Measurements from ENCODE around the gene TAMALIN.
A peak's percentile ranks its signal among the peaks of the same experiment; 100 is the strongest.

The TAMALIN gene

GRCh38 chr12:51962737-51963136 is 44.0 kb upstream of the TAMALIN start:
- TF ChIP-seq, protein P1, sequence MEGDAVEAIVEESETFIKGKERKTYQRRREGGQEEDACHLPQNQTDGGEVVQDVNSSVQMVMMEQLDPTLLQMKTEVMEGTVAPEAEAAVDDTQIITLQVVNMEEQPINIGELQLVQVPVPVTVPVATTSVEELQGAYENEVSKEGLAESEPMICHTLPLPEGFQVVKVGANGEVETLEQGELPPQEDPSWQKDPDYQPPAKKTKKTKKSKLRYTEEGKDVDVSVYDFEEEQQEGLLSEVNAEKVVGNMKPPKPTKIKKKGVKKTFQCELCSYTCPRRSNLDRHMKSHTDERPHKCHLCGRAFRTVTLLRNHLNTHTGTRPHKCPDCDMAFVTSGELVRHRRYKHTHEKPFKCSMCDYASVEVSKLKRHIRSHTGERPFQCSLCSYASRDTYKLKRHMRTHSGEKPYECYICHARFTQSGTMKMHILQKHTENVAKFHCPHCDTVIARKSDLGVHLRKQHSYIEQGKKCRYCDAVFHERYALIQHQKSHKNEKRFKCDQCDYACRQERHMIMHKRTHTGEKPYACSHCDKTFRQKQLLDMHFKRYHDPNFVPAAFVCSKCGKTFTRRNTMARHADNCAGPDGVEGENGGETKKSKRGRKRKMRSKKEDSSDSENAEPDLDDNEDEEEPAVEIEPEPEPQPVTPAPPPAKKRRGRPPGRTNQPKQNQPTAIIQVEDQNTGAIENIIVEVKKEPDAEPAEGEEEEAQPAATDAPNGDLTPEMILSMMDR (conservative IDR thresholded peaks at IDR 0.05; ENCODE audit: low read depth, low read length) = no peak
- no peak for DNase-seq (ENCODE audit: low read depth)
- no peak overlapping the region for H3K4me3 ChIP-seq (ENCODE audit: low read depth, low read length)

GRCh38 chr12:51963477-51963876 is 43.3 kb upstream of the TAMALIN start:
- H3K4me3 ChIP-seq (ENCODE audit: low read depth, low read length) = no peak overlapping the region
- no peak for DNase-seq (ENCODE audit: low read depth)
- TF ChIP-seq, protein P1 (conservative IDR thresholded peaks at IDR 0.05; ENCODE audit: low read depth, low read length) = no peak

- DNase-seq (ENCODE audit: low read depth) = no peak
- H3K4me3 ChIP-seq (ENCODE audit: low read depth, low read length) = no peak overlapping the region
- TF ChIP-seq, protein P1 (conservative IDR thresholded peaks at IDR 0.05; ENCODE audit: low read depth, low read length) = no peak
These were observed 37.1 kb upstream of the TAMALIN start for GRCh38 chr12:51969643-51970042.

DNA sequence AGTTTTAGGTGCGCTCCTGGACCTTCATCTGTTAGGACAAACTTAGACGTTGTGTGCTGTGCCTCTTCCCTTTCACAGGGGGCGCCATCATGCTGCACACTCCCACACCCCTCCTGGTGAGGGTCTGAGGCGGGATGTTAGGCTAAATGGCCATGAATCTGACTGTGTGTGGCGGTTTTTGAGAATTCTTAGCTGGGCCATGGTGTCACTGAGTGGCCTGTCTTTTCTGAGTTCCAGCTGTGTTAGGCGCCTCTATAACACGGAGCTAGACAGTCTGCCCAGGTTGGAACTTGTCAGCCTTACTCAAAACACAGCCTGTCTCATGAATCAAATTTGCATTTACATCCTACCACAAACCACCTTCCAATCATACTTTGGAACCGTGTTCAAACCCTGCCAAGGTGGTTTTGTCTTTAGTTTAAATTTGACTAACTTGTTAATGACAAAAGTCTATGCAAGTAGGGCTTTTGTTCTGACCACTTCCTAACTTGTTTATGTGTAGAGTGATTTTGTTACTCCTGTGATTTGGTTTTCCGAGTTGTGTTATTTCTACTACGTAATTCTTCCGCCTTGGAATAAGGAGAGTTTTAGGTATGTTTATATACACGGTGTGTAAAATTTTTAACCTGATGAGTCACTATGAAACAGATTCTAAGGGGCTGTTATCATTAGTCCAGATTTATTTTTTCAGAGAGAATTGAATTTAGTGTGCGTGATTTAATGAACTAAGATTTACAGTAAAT is 35.7 kb upstream of the TAMALIN start:
- H3K4me3 ChIP-seq (ENCODE audit: low read depth, low read length) = no peak overlapping the region
- DNase-seq (ENCODE audit: low read depth) = peak; percentile 63
- TF ChIP-seq, protein P1 (conservative IDR thresholded peaks at IDR 0.05; ENCODE audit: low read depth, low read length) = peak; percentile 88

DNA sequence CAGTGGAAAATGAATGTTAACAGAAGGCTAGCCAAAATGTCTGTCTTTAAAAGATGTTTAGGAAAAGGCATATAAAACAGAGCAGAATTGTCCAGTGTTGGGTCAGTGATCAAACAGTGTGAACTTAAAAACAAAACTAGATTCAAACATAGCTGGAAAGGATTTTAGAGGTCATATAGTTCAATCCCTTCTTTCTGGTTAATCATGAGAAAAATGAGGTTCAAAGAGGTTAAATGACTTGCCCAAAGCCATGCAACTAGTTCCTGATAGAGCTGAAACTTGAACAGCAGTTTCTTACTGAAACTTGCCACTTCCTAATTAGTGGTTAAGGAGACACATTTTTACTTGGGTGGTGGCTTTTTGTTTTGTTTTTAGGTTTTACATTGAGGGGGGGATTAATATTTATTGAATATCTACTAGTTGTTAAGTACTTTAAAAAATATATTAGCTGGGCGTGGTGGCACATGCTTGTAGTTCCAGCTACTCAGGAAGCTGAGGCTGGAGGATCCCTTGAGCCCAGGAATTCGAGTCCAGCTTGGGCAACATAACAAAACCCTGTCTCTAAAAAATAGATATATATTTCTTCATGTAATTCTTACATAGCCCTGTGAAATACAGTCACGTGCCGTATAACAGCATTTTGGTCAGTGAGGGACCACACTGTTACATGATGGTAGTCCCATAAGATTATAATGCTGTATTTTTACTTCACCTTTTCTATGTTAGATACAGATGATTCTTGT is 34.9 kb upstream of the TAMALIN start:
- no peak overlapping the region for H3K4me3 ChIP-seq (ENCODE audit: low read depth, low read length)
- peak; percentile 52 for DNase-seq (ENCODE audit: low read depth)
- TF ChIP-seq, protein P1 (conservative IDR thresholded peaks at IDR 0.05; ENCODE audit: low read depth, low read length) = no peak

- TF ChIP-seq, protein P1 (conservative IDR thresholded peaks at IDR 0.05; ENCODE audit: low read depth, low read length) = no peak
- H3K4me3 ChIP-seq (ENCODE audit: low read depth, low read length) = no peak overlapping the region
- no peak for DNase-seq (ENCODE audit: low read depth)
These were observed 34.3 kb upstream of the TAMALIN start for GRCh38 chr12:51972422-51972812.
